A549 (cell line): ENCODE results near the gene TBCA. TPM values are rescaled to one million over a fixed set of nuclear protein-coding genes. Genes with fewer than 3 reads are reported as not detected.

Experiments used
- ATAC-seq, 2 experiments: fragments of 200-7000 bp in 1 of 2; fragments of >200 bp in 1 of 2; cut with Nextera tagmentation in 1 of 2; cut with Tn5 transposase in 1 of 2; 3 replicates each; pipeline versions ENCODE4 v1.8.0 to v1.9.1; 2018 to 2020; ENCODE audit warnings: mild to moderate bottlenecking in 1 of 2, moderate library complexity in 1 of 2
- CTCF ChIA-PET: fragments of 300-600 bp; sonication (Branson Sonifier 250); formaldehyde crosslinking; extraction: SDS; loops from one replicate; lab custom pipeline; 2021; ENCODE audit warnings: antibody characterized with exemption, inconsistent platforms; lab: Yijun Ruan, JAX
- POLR2A ChIA-PET: fragments of 350-600 bp; formaldehyde crosslinking; extraction: SDS; loops from one replicate; lab custom pipeline; 2021; ENCODE audit warnings: antibody characterized with exemption, inconsistent platforms; lab: Yijun Ruan, JAX
- DNase-seq, 2 experiments: peaks; one replicate each; pipeline versions ENCODE4 v3.0.0 to v3.0.0-alpha.2; 2011 to 2016; ENCODE audit warnings: low read depth in 1 of 2, low spot score in 1 of 2
- FAIRE-seq: peaks from 2 replicates; lab custom pipeline; 2011; peaks lifted over from hg19 to GRCh38; lab: Jason Lieb, UNC
- H3K27ac ChIP-seq, 2 experiments: fragments of >200 bp; sonication (Bioruptor Twin); formaldehyde crosslinking; 3 replicates each; pipeline ENCODE4 v1.5.1; 2016 to 2017
- H3K4me1 ChIP-seq: fragments of >200 bp; sonication (Bioruptor Twin); formaldehyde crosslinking; 3 replicates; pipeline ENCODE4 v1.6.1; 2016
- H3K4me2 ChIP-seq: fragments of >200 bp; sonication (Bioruptor Twin); formaldehyde crosslinking; 3 replicates; pipeline ENCODE4 v1.6.1; 2016
- H3K4me3 ChIP-seq: fragments of >200 bp; sonication (Bioruptor Twin); formaldehyde crosslinking; 3 replicates; pipeline ENCODE4 v1.5.1; 2016
- H3K9me3 ChIP-seq: fragments of >200 bp; sonication (Bioruptor Twin); formaldehyde crosslinking; 3 replicates; pipeline ENCODE4 v1.6.1; 2016
- CEBPB ChIP-seq, 2 experiments: fragments of >200 bp in 1 of 2; sonication (Bioruptor Twin) in 1 of 2; formaldehyde crosslinking in 1 of 2; IDR thresholded peaks; 2 replicates each; pipeline ENCODE4 v1.6.1; 2012 to 2016
- CHD4 ChIP-seq: fragments of 200-600 bp; sonication (generic); IDR thresholded peaks from 2 replicates; pipeline ENCODE4 v1.6.1; 2016; ENCODE audit warnings: antibody characterized with exemption, mild to moderate bottlenecking, borderline replicate concordance
- EHMT2 ChIP-seq: fragments of 200-600 bp; sonication (generic); IDR thresholded peaks from 2 replicates; pipeline ENCODE4 v1.6.1; 2016; ENCODE audit warnings: antibody characterized with exemption, low read depth, mild to moderate bottlenecking, moderate library complexity
- EP300 ChIP-seq, 2 experiments: fragments of >200 bp; sonication (Bioruptor Twin); formaldehyde crosslinking; IDR thresholded peaks; 2 replicates in 1 of 2; 3 replicates in 1 of 2; pipeline ENCODE4 v1.6.1; 2016 to 2017
- ESRRA ChIP-seq: fragments of 150-350 bp; IDR thresholded peaks from 2 replicates; pipeline ENCODE4 v1.6.1; 2014; ENCODE audit warnings: mild to moderate bottlenecking, low read length, borderline replicate concordance
- FOSB ChIP-seq: fragments of 250-450 bp; sonication (Bioruptor Pico); IDR thresholded peaks from 2 replicates; pipeline ENCODE4 v1.5.0; 2020; ENCODE audit warnings: mild to moderate bottlenecking, moderate library complexity
- FOXS1 ChIP-seq: fragments of 250-450 bp; sonication (Bioruptor Pico); IDR thresholded peaks from 2 replicates; pipeline ENCODE4 v1.5.0; 2020; ENCODE audit warnings: mild to moderate bottlenecking, moderate library complexity
- HEYL ChIP-seq: fragments of 250-450 bp; sonication (Bioruptor Pico); IDR thresholded peaks from 2 replicates; pipeline ENCODE4 v1.8.0; 2021; ENCODE audit warnings: mild to moderate bottlenecking, moderate library complexity
- HOXB13 ChIP-seq: fragments of 250-450 bp; sonication (Bioruptor Pico); IDR thresholded peaks from 2 replicates; pipeline ENCODE4 v1.5.0; 2020; ENCODE audit warnings: low read depth, mild to moderate bottlenecking, moderate library complexity
- JUNB ChIP-seq: fragments of >200 bp; sonication (Bioruptor Twin); formaldehyde crosslinking; IDR thresholded peaks from 2 replicates; pipeline ENCODE4 v1.6.1; 2016
- NR3C1 ChIP-seq: fragments of >200 bp; sonication (Bioruptor Twin); formaldehyde crosslinking; IDR thresholded peaks from 3 replicates; pipeline ENCODE4 v1.6.1; 2017
- POLR2AphosphoS2 ChIP-seq: conservative IDR thresholded peaks from 2 replicates; pipeline ENCODE4 v1.6.1; 2012; ENCODE audit warnings: low read length, improper control_type of control experiment, inconsistent platforms
- RCOR1 ChIP-seq: fragments of 150-350 bp; IDR thresholded peaks from 2 replicates; pipeline ENCODE4 v1.6.1; 2014; ENCODE audit warnings: antibody characterized with exemption, low read length, low read depth
- ZSCAN20 ChIP-seq: fragments of 250-450 bp; sonication (Bioruptor Pico); IDR thresholded peaks from 2 replicates; pipeline ENCODE4 v1.8.0; 2022; ENCODE audit warnings: mild to moderate bottlenecking, moderate library complexity
- WGBS: methylation state at CpG from one replicate; pipeline ENCODE4 v1.1.6; 2017; ENCODE audit errors: missing lambda C conversion rate; 5-methylcytosine and 5-hydroxymethylcytosine counted together
- polyA plus RNA-seq, 4 experiments: library from polyadenylated mRNA; depleted of rRNA in 3 of 4; stranded (reverse); fragments of >200 nt; fragmentation: RNase III in 1 of 4; extraction: RNeasy Plus Mini Kit Qiagen cat#74134 plus additional on column Dnase treatment in 1 of 4; gene quantifications; 2 replicates in 3 of 4; 3 replicates in 1 of 4; pipeline ENCODE4 v1.2.3, GENCODE V29; 2011 to 2017
- TF ChIP-seq, protein P1 (sequence below): fragments of 200-600 bp; sonication (generic); IDR thresholded peaks from 2 replicates; pipeline ENCODE4 v1.6.1; 2016; ENCODE audit warnings: antibody characterized with exemption, mild to moderate bottlenecking, moderate library complexity
- TF ChIP-seq, protein P2 (sequence below): fragments of >200 bp; sonication (Bioruptor Twin); formaldehyde crosslinking; IDR thresholded peaks from 3 replicates; pipeline ENCODE4 v1.6.1; 2016
- TF ChIP-seq, protein P3 (sequence below): fragments of >200 bp; sonication (Bioruptor Twin); formaldehyde crosslinking; IDR thresholded peaks from 3 replicates; pipeline ENCODE4 v1.5.1; 2016

TBCA gene
- polyA plus RNA-seq, 2 of the 4 experiments (the other 2 are of a cell fraction): 373 to 484 TPM

DNA sequence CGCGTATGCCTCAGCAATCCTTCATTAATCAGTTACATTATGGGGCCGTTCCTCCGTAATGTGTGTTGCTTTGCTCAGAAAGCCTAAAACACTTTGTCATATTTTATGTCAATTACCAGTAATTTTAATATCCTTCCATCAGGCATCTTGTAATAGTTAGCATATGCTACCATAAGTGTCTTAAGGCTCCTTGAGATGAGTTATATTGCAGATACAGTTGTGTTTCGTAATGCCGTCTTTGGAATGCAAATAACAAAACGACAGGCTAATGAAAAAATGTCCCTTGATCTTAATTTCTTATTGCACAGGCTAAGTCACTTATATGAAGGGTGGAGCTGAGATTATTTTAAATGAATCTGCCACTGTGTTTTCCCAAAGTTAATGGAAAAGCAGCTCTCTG, 50.5 kb downstream of the TBCA start:
- POLR2A ChIA-PET: no interaction called here
- DNase-seq: no peak
- Histone ChIP-seq H3K4me3 (no peak overlapping the region), H3K9me3 (no peaks in the 10 kb centered on the region), H3K27ac (no peak overlapping the region), H3K4me1 (0 out of 3 replicates have a peak, but pooled peaks cover 5% of the 10 kb centered on the region), H3K4me2 (no peak overlapping the region)
- no peak for FAIRE-seq
- CTCF ChIA-PET: interaction anchor here (1.0 kb wide), 1 partner anchor 53 kb away, joined by 3 read pairs; no protein-coding TSS in a partner anchor
- no peak for TF ChIP-seq HOXB13 (CRISPR knock-in tag)
- no peak for TF ChIP-seq FOSB
- no peak for TF ChIP-seq FOXS1 (CRISPR knock-in tag)
- TF ChIP-seq, protein P1, sequence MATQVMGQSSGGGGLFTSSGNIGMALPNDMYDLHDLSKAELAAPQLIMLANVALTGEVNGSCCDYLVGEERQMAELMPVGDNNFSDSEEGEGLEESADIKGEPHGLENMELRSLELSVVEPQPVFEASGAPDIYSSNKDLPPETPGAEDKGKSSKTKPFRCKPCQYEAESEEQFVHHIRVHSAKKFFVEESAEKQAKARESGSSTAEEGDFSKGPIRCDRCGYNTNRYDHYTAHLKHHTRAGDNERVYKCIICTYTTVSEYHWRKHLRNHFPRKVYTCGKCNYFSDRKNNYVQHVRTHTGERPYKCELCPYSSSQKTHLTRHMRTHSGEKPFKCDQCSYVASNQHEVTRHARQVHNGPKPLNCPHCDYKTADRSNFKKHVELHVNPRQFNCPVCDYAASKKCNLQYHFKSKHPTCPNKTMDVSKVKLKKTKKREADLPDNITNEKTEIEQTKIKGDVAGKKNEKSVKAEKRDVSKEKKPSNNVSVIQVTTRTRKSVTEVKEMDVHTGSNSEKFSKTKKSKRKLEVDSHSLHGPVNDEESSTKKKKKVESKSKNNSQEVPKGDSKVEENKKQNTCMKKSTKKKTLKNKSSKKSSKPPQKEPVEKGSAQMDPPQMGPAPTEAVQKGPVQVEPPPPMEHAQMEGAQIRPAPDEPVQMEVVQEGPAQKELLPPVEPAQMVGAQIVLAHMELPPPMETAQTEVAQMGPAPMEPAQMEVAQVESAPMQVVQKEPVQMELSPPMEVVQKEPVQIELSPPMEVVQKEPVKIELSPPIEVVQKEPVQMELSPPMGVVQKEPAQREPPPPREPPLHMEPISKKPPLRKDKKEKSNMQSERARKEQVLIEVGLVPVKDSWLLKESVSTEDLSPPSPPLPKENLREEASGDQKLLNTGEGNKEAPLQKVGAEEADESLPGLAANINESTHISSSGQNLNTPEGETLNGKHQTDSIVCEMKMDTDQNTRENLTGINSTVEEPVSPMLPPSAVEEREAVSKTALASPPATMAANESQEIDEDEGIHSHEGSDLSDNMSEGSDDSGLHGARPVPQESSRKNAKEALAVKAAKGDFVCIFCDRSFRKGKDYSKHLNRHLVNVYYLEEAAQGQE: no peak
- WGBS: 88% methylated on average over 7 of the region's 7 CpGs
- no peak for ATAC-seq

DNA sequence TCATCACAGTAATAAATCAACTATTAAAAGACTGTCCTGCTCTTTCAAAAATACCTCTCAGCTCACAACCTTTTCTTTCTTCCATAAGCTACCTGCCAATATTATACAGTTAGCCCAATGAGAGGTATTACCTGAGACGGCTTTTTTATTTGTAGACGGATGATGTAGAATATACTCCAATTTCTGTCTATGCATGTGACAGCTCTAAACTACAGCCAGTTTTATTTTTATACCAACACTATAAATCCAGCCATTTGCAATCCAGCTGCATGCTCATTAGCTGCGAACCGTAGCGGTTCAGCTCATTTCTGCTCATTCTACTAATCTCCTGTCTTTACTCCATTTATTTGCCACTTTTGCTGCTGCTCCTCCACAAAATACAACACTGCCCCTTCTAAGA, 51.2 kb downstream of the TBCA start:
- 0 out of 3 replicates have a peak, but pooled peaks cover 5% of the 10 kb centered on the region for H3K4me1 ChIP-seq
- DNase-seq (no peak), ATAC-seq (no peak), FAIRE-seq (no peak)
- H3K4me3 ChIP-seq: no peak overlapping the region
- H3K27ac ChIP-seq: no peak overlapping the region
- H3K4me2 ChIP-seq: no peak overlapping the region
- no peaks in the 10 kb centered on the region for H3K9me3 ChIP-seq
- 87% methylated on average over 5 of the region's 5 CpGs for WGBS
- ChIA-PET CTCF (interaction anchor here (1.4 kb wide), 1 partner anchor 11 kb away, joined by 4 read pairs; no protein-coding TSS in a partner anchor), POLR2A (no interaction called here)
- TF ChIP-seq NR3C1 (no peak), POLR2AphosphoS2 (no peak), ESRRA (no peak), ZSCAN20 (CRISPR knock-in tag) (no peak), HEYL (CRISPR knock-in tag) (no peak), EP300 (IDR thresholded peaks at IDR 0.05) (no peak), RCOR1 (no peak)
- TF ChIP-seq, protein P2, sequence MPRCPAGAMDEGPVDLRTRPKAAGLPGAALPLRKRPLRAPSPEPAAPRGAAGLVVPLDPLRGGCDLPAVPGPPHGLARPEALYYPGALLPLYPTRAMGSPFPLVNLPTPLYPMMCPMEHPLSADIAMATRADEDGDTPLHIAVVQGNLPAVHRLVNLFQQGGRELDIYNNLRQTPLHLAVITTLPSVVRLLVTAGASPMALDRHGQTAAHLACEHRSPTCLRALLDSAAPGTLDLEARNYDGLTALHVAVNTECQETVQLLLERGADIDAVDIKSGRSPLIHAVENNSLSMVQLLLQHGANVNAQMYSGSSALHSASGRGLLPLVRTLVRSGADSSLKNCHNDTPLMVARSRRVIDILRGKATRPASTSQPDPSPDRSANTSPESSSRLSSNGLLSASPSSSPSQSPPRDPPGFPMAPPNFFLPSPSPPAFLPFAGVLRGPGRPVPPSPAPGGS: no peak
- TF ChIP-seq, protein P3, sequence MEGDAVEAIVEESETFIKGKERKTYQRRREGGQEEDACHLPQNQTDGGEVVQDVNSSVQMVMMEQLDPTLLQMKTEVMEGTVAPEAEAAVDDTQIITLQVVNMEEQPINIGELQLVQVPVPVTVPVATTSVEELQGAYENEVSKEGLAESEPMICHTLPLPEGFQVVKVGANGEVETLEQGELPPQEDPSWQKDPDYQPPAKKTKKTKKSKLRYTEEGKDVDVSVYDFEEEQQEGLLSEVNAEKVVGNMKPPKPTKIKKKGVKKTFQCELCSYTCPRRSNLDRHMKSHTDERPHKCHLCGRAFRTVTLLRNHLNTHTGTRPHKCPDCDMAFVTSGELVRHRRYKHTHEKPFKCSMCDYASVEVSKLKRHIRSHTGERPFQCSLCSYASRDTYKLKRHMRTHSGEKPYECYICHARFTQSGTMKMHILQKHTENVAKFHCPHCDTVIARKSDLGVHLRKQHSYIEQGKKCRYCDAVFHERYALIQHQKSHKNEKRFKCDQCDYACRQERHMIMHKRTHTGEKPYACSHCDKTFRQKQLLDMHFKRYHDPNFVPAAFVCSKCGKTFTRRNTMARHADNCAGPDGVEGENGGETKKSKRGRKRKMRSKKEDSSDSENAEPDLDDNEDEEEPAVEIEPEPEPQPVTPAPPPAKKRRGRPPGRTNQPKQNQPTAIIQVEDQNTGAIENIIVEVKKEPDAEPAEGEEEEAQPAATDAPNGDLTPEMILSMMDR: no peak

DNA sequence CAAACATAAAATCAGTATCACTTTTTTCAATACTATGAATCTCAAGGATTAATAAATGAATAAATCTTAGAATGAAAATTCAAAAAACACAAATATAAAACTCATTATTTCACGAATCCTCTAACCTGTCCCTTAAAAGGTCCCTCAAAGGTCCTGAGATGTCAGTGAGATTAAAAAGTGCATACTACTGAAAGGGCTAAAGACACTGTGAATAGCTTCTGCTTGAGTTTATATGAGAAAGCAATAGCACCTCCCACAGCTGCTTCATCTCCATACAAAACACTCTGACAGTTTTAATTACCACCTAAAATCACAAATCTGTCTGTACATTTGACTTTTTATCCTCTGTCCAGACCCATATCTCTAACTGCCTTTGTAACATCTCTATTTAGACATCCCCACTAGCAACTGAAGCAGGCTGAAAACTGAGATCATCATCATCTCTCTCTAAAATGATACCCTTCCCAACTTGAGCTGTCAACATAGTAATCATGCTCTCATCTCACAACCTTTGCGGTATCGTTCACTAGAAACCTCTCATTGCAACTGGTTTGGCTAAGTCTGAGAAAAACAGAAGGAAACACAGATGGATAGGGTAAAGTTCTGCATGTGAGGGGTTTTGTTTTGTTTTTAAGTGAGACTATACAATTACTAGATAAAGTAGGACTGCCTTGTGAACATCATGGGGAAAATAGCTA, 56.3 kb downstream of the TBCA start:
- ChIA-PET CTCF (no interaction called here), POLR2A (no interaction called here)
- ATAC-seq (no peak), FAIRE-seq (no peak), DNase-seq (no peak)
- no peak overlapping the region for H3K4me3 ChIP-seq
- TF ChIP-seq JUNB (no peak), EHMT2 (no peak), CEBPB (IDR thresholded peaks at IDR 0.05) (no peak), FOSB (no peak), CHD4 (no peak)
- TF ChIP-seq, protein P3: no peak
- no peaks in the 10 kb centered on the region for H3K9me3 ChIP-seq
- 0 out of 3 replicates have a peak, but pooled peaks cover 5% of the 10 kb centered on the region for H3K4me1 ChIP-seq
- H3K4me2 ChIP-seq: no peak overlapping the region
- H3K27ac ChIP-seq: no peak overlapping the region
- WGBS: 96% methylated on average over 3 of the region's 3 CpGs
